Esophagus muscularis mucosa (tissue), 4 donors: ENCODE measurements around the gene RNMT. TPM values are rescaled to one million over a fixed set of nuclear protein-coding genes. Genes with fewer than 3 reads are reported as not detected.

Source experiments
- DNase-seq: peaks from one replicate; pipeline ENCODE4 v3.0.0-alpha.2; 2017; ENCODE audit errors: extremely low spot score
- H3K27ac ChIP-seq, 4 donors: fragments of 200-600 bp; sonication (generic); replicated peaks in 1 of 4; 1 replicate in 3 of 4; 2 replicates in 1 of 4; pipeline ENCODE4 v1.5.1; 2016 to 2019; ENCODE audit warnings: mild to moderate bottlenecking in 1 of 4
- H3K27me3 ChIP-seq, 4 donors: fragments of 200-600 bp; sonication (generic); one replicate each; pipeline versions ENCODE4 v1.5.1 to v1.6.0; 2016 to 2019
- H3K36me3 ChIP-seq, 4 donors: fragments of 200-600 bp; sonication (generic); one replicate each; pipeline ENCODE4 v1.5.1; 2016 to 2019
- H3K4me1 ChIP-seq, 4 donors: fragments of 200-600 bp; sonication (generic); one replicate each; pipeline ENCODE4 v1.5.1; 2016 to 2019
- H3K4me3 ChIP-seq, 4 donors: fragments of 200-600 bp; sonication (generic); 1 replicate in 2 of 4; 2 replicates in 2 of 4; pipeline ENCODE4 v1.5.1; 2016 to 2019; ENCODE audit warnings: mild to moderate bottlenecking in 4 of 4, moderate library complexity in 1 of 4
- H3K9me3 ChIP-seq, 4 donors: fragments of 200-600 bp; sonication (generic); 1 replicate in 3 of 4; 2 replicates in 1 of 4; pipeline ENCODE4 v1.5.1; 2016 to 2019
- CTCF ChIP-seq, 3 experiments: fragments of 200-600 bp in 2 of 3; fragments of 450-650 bp in 1 of 3; sonication (generic) in 2 of 3; IDR thresholded peaks; one replicate each; pipeline ENCODE4 v1.5.1; 2017 to 2019; ENCODE audit warnings: antibody characterized with exemption in 3 of 3, mild to moderate bottlenecking in 2 of 3, moderate library complexity in 1 of 3
- EP300 ChIP-seq: sonication (generic); formaldehyde crosslinking; IDR thresholded peaks from one replicate; pipeline ENCODE4 v1.6.1; 2017; ENCODE audit warnings: antibody characterized with exemption
- POLR2A ChIP-seq: fragments of 450-650 bp; IDR thresholded peaks from one replicate; pipeline ENCODE4 v1.6.1; 2017; ENCODE audit warnings: antibody characterized with exemption, moderate library complexity, mild to moderate bottlenecking, low read depth
- POLR2AphosphoS5 ChIP-seq, 2 donors: sonication (generic); formaldehyde crosslinking; IDR thresholded peaks; one replicate each; pipeline ENCODE4 v1.6.1; 2017; ENCODE audit warnings: antibody characterized with exemption in 2 of 2
- WGBS: methylation state at CpG from one replicate; pipeline ENCODE4 v1.1.5; 2018; 5-methylcytosine and 5-hydroxymethylcytosine counted together
- intact Hi-C: fragments of 100-400 bp; cut with DNase I; formaldehyde crosslinking; loops from one replicate; pipeline ENCODE4 v1.15.1; 2023
- total RNA-seq, 4 donors: library from RNA; depleted of rRNA; stranded (reverse); fragments of >200 nt; gene quantifications; one replicate each; pipeline versions ENCODE4 v1.1.0 to v1.2.1, GENCODE V29; 2016

RNMT gene
- total RNA-seq, 4 donors from 2014 or later = 14.1 to 23.7 (median 19.8) TPM

GRCh38 chr18:13756261-13756660, 29.8 kb downstream of the RNMT start:
- Histone ChIP-seq H3K27ac (no peak overlapping the region), H3K4me3 (no peak overlapping the region), H3K9me3 (no peaks in the 10 kb centered on the region), H3K36me3 (peaks cover 35 to 93% (median 64%) of the 10 kb centered on the region in 4 donors), H3K27me3 (no peaks in the 10 kb centered on the region), H3K4me1 (no peaks in the 10 kb centered on the region)
- 91% methylated on average over 2 of the region's 2 CpGs for WGBS
- DNase-seq = no peak
- no peak for TF ChIP-seq POLR2A
- no peak for TF ChIP-seq EP300
- TF ChIP-seq POLR2AphosphoS5 (IDR thresholded peaks at IDR 0.05) = no peak
- no peak for TF ChIP-seq CTCF (IDR thresholded peaks at IDR 0.05)
- intact Hi-C loops = no loop called here

- peaks cover 38 to 93% (median 67%) of the 10 kb centered on the region in 4 donors for H3K36me3 ChIP-seq
- TF ChIP-seq POLR2A (no peak), EP300 (no peak), CTCF (IDR thresholded peaks at IDR 0.05) (no peak), POLR2AphosphoS5 (IDR thresholded peaks at IDR 0.05) (no peak)
These were observed 30.2 kb downstream of the RNMT start for GRCh38 chr18:13756671-13757070.

GRCh38 chr18:13758622-13759021, 32.1 kb downstream of the RNMT start:
- TF ChIP-seq POLR2A = no peak
- no peak for TF ChIP-seq EP300
- TF ChIP-seq POLR2AphosphoS5 (IDR thresholded peaks at IDR 0.05) = no peak
- no peak overlapping the region for H3K4me3 ChIP-seq
- H3K27me3 ChIP-seq = no peaks in the 10 kb centered on the region
- intact Hi-C loops = no loop called here
- 79% methylated on average over 1 of the region's 1 CpG for WGBS
- DNase-seq = no peak
- peaks cover 38 to 93% (median 65%) of the 10 kb centered on the region in 4 donors for H3K36me3 ChIP-seq
- no peak overlapping the region for H3K27ac ChIP-seq
- no peaks in the 10 kb centered on the region for H3K9me3 ChIP-seq
- H3K4me1 ChIP-seq = no peaks in the 10 kb centered on the region

More at GRCh38 chr18:13756671-13757070, 30.2 kb downstream of the RNMT start:
- Histone ChIP-seq H3K9me3 (no peaks in the 10 kb centered on the region), H3K27ac (no peak overlapping the region), H3K27me3 (no peaks in the 10 kb centered on the region), H3K4me1 (no peaks in the 10 kb centered on the region), H3K4me3 (no peak overlapping the region)
- no peak for DNase-seq
- intact Hi-C loops = no loop called here

- DNase-seq = no peak
- no peaks in the 10 kb centered on the region for H3K4me1 ChIP-seq
- H3K27ac ChIP-seq = no peak overlapping the region
- H3K9me3 ChIP-seq = no peaks in the 10 kb centered on the region
- H3K4me3 ChIP-seq = no peak overlapping the region
- intact Hi-C loops = no loop called here
- H3K36me3 ChIP-seq = peaks cover 27 to 91% (median 57%) of the 10 kb centered on the region in 4 donors
- TF ChIP-seq POLR2A (no peak), EP300 (no peak), CTCF (IDR thresholded peaks at IDR 0.05) (no peak), POLR2AphosphoS5 (IDR thresholded peaks at IDR 0.05) (no peak)
- no peaks in the 10 kb centered on the region for H3K27me3 ChIP-seq
These were observed 33.6 kb downstream of the RNMT start for GRCh38 chr18:13760047-13760446.

GRCh38 chr18:13762690-13763439, 36.4 kb downstream of the RNMT start:
- no peaks in the 10 kb centered on the region for H3K27me3 ChIP-seq
- H3K4me3 ChIP-seq = no peak overlapping the region
- H3K36me3 ChIP-seq = peaks cover 9 to 69% (median 32%) of the 10 kb centered on the region in 4 donors
- 97% methylated on average over 3 of the region's 3 CpGs for WGBS
- no peak overlapping the region for H3K27ac ChIP-seq
- peaks cover 0 to 23% (median 8%) of the 10 kb centered on the region in 4 donors for H3K9me3 ChIP-seq
- DNase-seq = no peak
- no peaks in the 10 kb centered on the region for H3K4me1 ChIP-seq
- TF ChIP-seq EP300 (no peak), CTCF (IDR thresholded peaks at IDR 0.05) (no peak)
- intact Hi-C loops = no loop called here
